HepG2 (cell line): ENCODE data around the gene CLDN9. TPM values are rescaled to one million over a fixed set of nuclear protein-coding genes. Genes with fewer than 3 reads are reported as not detected.

Source experiments
- DMTF1 ChIP-seq: sonication (generic); formaldehyde crosslinking; IDR thresholded peaks from 2 replicates; pipeline ENCODE4 v1.4.0; 2020; ENCODE audit warnings: mild to moderate bottlenecking, missing genetic modification reagents
- DNMT3B ChIP-seq: conservative IDR thresholded peaks from 2 replicates; pipeline ENCODE4 v1.6.1; 2016; ENCODE audit warnings: missing biosample characterization, control low read depth
- ELF4 ChIP-seq: sonication (generic); formaldehyde crosslinking; IDR thresholded peaks from 2 replicates; pipeline ENCODE4 v1.5.0; 2020; ENCODE audit warnings: missing genetic modification reagents, mild to moderate bottlenecking, moderate library complexity, borderline replicate concordance
- MIER2 ChIP-seq: IDR thresholded peaks from 2 replicates; pipeline ENCODE4 v1.6.1; 2016; ENCODE audit warnings: missing biosample characterization, missing genetic modification reagents
- MLLT10 ChIP-seq: sonication (generic); formaldehyde crosslinking; IDR thresholded peaks from 2 replicates; pipeline ENCODE4 v1.4.0; 2020; ENCODE audit warnings: missing genetic modification reagents
- PHF8 ChIP-seq: sonication (generic); formaldehyde crosslinking; IDR thresholded peaks from 2 replicates; pipeline ENCODE4 v1.5.0; 2020; ENCODE audit warnings: missing genetic modification reagents
- POLR2AphosphoS5 ChIP-seq: IDR thresholded peaks from 2 replicates; pipeline ENCODE4 v1.6.1; 2012; ENCODE audit warnings: low read depth, low read length
- RCOR2 ChIP-seq: IDR thresholded peaks from 2 replicates; pipeline ENCODE4 v1.6.1; 2016; ENCODE audit warnings: missing biosample characterization, missing genetic modification reagents
- RORA ChIP-seq: sonication (generic); formaldehyde crosslinking; IDR thresholded peaks from 2 replicates; pipeline ENCODE4 v1.5.0; 2020; ENCODE audit warnings: mild to moderate bottlenecking, missing genetic modification reagents, moderate library complexity
- SPEN ChIP-seq: sonication (generic); formaldehyde crosslinking; IDR thresholded peaks from 2 replicates; pipeline ENCODE4 v1.5.1; 2020; ENCODE audit warnings: low read depth, mild to moderate bottlenecking, missing genetic modification reagents
- TARDBP ChIP-seq: sonication (generic); formaldehyde crosslinking; IDR thresholded peaks from 2 replicates; pipeline ENCODE4 v1.8.0; 2022; ENCODE audit warnings: mild to moderate bottlenecking, missing genetic modification reagents
- ZNF234 ChIP-seq: sonication (generic); formaldehyde crosslinking; conservative IDR thresholded peaks from 2 replicates; pipeline ENCODE4 v1.5.1; 2020; ENCODE audit warnings: mild to moderate bottlenecking, missing genetic modification reagents
- ZNF318 ChIP-seq: sonication (generic); formaldehyde crosslinking; IDR thresholded peaks from 2 replicates; pipeline ENCODE4 v1.4.0; 2020; ENCODE audit warnings: mild to moderate bottlenecking, missing genetic modification reagents
- ZNF460 ChIP-seq: sonication (generic); formaldehyde crosslinking; IDR thresholded peaks from 2 replicates; pipeline ENCODE4 v1.5.1; 2020; ENCODE audit warnings: missing genetic modification reagents, mild to moderate bottlenecking, borderline replicate concordance
- ZNF598 ChIP-seq: sonication (generic); formaldehyde crosslinking; IDR thresholded peaks from 2 replicates; pipeline ENCODE4 v1.5.1; 2020; ENCODE audit warnings: mild to moderate bottlenecking, missing genetic modification reagents, borderline replicate concordance
- ZZZ3 ChIP-seq: sonication (generic); formaldehyde crosslinking; IDR thresholded peaks from 2 replicates; pipeline ENCODE4 v1.4.0; 2020; ENCODE audit warnings: missing genetic modification reagents, mild to moderate bottlenecking, borderline replicate concordance
- polyA plus RNA-seq, 8 experiments: library from polyadenylated mRNA; depleted of rRNA in 3 of 8; stranded (reverse) in 7 of 8; unstranded in 1 of 8; fragments of >200 nt; fragmentation: Illumina TruSeq in 4 of 8; extraction: Trizol in 4 of 8; gene quantifications; 2 replicates each; pipeline versions ENCODE4 v1.2.1 to v1.2.3, GENCODE V29; 2011 to 2016; ENCODE audit warnings: low read depth in 4 of 8, missing spikeins in 1 of 8, mixed read lengths in 1 of 8; ENCODE audit not compliant: insufficient read depth in 1 of 8
- total RNA-seq, 5 experiments: library from RNA; depleted of rRNA; stranded (reverse); fragments of >200 nt; fragmentation: Illumina TruSeq; extraction: Trizol; gene quantifications; 2 replicates each; pipeline ENCODE4 v1.2.3, GENCODE V29; 2016; ENCODE audit warnings: low read depth in 1 of 5
- TF ChIP-seq, protein P1 (sequence below): sonication (generic); formaldehyde crosslinking; IDR thresholded peaks from 2 replicates; pipeline ENCODE4; 2020; ENCODE audit warnings: missing genetic modification reagents, mild to moderate bottlenecking, borderline replicate concordance

CLDN9 gene
- total and polyA plus RNA-seq, 2 of the 13 experiments (the other 11 are each of a cell fraction or from before 2014, with no cell fraction given): 0.15 to 0.26 TPM

GRCh38 chr16:3021449-3022207, 8.9 kb downstream of the CLDN9 start (continued):
- no peak for TF ChIP-seq TARDBP
- no peak for TF ChIP-seq ZNF460
- no peak for TF ChIP-seq ZZZ3 (CRISPR knock-in tag)
- TF ChIP-seq PHF8 (CRISPR knock-in tag): no peak
- no peak for TF ChIP-seq SPEN (CRISPR knock-in tag)
- no peak for TF ChIP-seq DMTF1
- TF ChIP-seq RCOR2 (CRISPR knock-in tag): no peak
- TF ChIP-seq RORA (CRISPR knock-in tag): no peak
- TF ChIP-seq ZNF234 (CRISPR knock-in tag): no peak
- TF ChIP-seq DNMT3B (CRISPR knock-in tag): no peak
- TF ChIP-seq ZNF598 (CRISPR knock-in tag): 0 out of 2 replicates have a peak, but pooled peaks have one; percentile 51
- TF ChIP-seq, protein P1, sequence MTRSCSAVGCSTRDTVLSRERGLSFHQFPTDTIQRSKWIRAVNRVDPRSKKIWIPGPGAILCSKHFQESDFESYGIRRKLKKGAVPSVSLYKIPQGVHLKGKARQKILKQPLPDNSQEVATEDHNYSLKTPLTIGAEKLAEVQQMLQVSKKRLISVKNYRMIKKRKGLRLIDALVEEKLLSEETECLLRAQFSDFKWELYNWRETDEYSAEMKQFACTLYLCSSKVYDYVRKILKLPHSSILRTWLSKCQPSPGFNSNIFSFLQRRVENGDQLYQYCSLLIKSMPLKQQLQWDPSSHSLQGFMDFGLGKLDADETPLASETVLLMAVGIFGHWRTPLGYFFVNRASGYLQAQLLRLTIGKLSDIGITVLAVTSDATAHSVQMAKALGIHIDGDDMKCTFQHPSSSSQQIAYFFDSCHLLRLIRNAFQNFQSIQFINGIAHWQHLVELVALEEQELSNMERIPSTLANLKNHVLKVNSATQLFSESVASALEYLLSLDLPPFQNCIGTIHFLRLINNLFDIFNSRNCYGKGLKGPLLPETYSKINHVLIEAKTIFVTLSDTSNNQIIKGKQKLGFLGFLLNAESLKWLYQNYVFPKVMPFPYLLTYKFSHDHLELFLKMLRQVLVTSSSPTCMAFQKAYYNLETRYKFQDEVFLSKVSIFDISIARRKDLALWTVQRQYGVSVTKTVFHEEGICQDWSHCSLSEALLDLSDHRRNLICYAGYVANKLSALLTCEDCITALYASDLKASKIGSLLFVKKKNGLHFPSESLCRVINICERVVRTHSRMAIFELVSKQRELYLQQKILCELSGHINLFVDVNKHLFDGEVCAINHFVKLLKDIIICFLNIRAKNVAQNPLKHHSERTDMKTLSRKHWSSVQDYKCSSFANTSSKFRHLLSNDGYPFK (CRISPR knock-in tag): no peak
- no peak for TF ChIP-seq POLR2AphosphoS5
- TF ChIP-seq MLLT10 (CRISPR knock-in tag): no peak
- TF ChIP-seq MIER2 (CRISPR knock-in tag): no peak
- no peak for TF ChIP-seq ZNF318 (CRISPR knock-in tag)
- TF ChIP-seq ELF4 (CRISPR knock-in tag): no peak
